HCT116 (cell line): ENCODE measurements around the gene KCNH2. TPM values are rescaled to one million over a fixed set of nuclear protein-coding genes. Genes with fewer than 3 reads are reported as not detected.

Experiments
- ATAC-seq: fragments of 200-7000 bp; cut with Tn5 transposase; 2 replicates; pipeline ENCODE4 v1.9.1; 2020; ENCODE audit warnings: mild to moderate bottlenecking, moderate library complexity
- BruUV-seq: library from RNA; stranded (reverse); fragments of 400-500 nt; replicated peaks from 2 replicates; lab custom pipeline; 2021; lab: Mats Ljungman, UMichigan
- CTCF ChIA-PET: fragments of 300-600 bp; sonication (Branson Sonifier 250); formaldehyde crosslinking; loops from one replicate; lab custom pipeline; 2021; ENCODE audit warnings: antibody characterized with exemption; lab: Charles Lee
- POLR2A ChIA-PET: fragments of 300-600, 350-600 bp; sonication (Branson Sonifier 250); formaldehyde crosslinking; loops from one replicate; lab custom pipeline; 2021; ENCODE audit warnings: antibody characterized with exemption; lab: Charles Lee
- RAD21 ChIA-PET, 2 experiments: fragments of 300-600 bp; sonication (Branson Sonifier 250); formaldehyde crosslinking; loops; one replicate each; lab custom pipeline; 2023; ENCODE audit warnings: low total read pairs in 2 of 2; ENCODE audit not compliant: uncharacterized antibody in 2 of 2, unreplicated experiment in 2 of 2, low non-redundant PET in 1 of 2; lab: Charles Lee
- DNase-seq: peaks from one replicate; pipeline ENCODE4 v3.0.0-alpha.2; 2010; ENCODE audit warnings: low read depth, low spot score
- H2AFZ ChIP-seq: fragments of 200-600 bp; shearing (Covaris generic), sonication (generic); 2 replicates; pipeline ENCODE4 v1.6.1; 2017; ENCODE audit warnings: low read depth, mixed run types, mixed read lengths, antibody characterized with exemption, low read length; ENCODE audit not compliant: poor library complexity, severe bottlenecking
- H3K27ac ChIP-seq: 2 replicates; pipeline ENCODE4 v1.5.1; 2012; ENCODE audit warnings: low read depth, low read length
- H3K27me3 ChIP-seq: fragments of 200-600 bp; sonication (generic); 2 replicates; pipeline ENCODE4 v1.6.1; 2016; ENCODE audit warnings: mixed run types, low read length, mixed read lengths; ENCODE audit not compliant: insufficient read depth
- H3K36me3 ChIP-seq, 2 experiments: fragments of 200-500 bp in 1 of 2; fragments of 200-600 bp in 1 of 2; sonication (Bioruptor generic) in 1 of 2; sonication (generic) in 1 of 2; 2 replicates each; pipeline versions ENCODE4 v1.5.1 to v1.6.1; 2014 to 2016; ENCODE audit warnings: low read length in 2 of 2, inconsistent platforms in 1 of 2, mixed read lengths in 1 of 2, mixed run types in 1 of 2; ENCODE audit not compliant: insufficient read depth in 2 of 2, control insufficient read depth in 1 of 2
- H3K4me1 ChIP-seq, 2 experiments: fragments of 200-600 bp in 1 of 2; sonication (generic) in 1 of 2; 2 replicates each; pipeline versions ENCODE4 v1.5.1 to v1.6.1; 2012 to 2017; ENCODE audit warnings: low read length in 2 of 2, inconsistent platforms in 1 of 2, mild to moderate bottlenecking in 1 of 2, mixed read lengths in 1 of 2, mixed run types in 1 of 2, moderate library complexity in 1 of 2; ENCODE audit not compliant: insufficient read depth in 2 of 2, control insufficient read depth in 1 of 2
- H3K4me2 ChIP-seq: fragments of 200-600 bp; sonication (generic); 2 replicates; pipeline ENCODE4 v1.6.1; 2017; ENCODE audit warnings: mixed run types, low read length, mixed read lengths
- H3K4me3 ChIP-seq, 2 experiments: fragments of 200-600 bp in 1 of 2; sonication (generic) in 1 of 2; replicated peaks in 1 of 2; 2 replicates each; pipeline ENCODE4 v1.5.1; 2011 to 2016; ENCODE audit warnings: low read length in 2 of 2, control low read depth in 1 of 2, low read depth in 1 of 2, mild to moderate bottlenecking in 1 of 2, mixed read lengths in 1 of 2, mixed run types in 1 of 2
- H3K79me2 ChIP-seq: fragments of 200-600 bp; sonication (generic); 2 replicates; pipeline ENCODE4 v1.6.1; 2017; ENCODE audit warnings: mild to moderate bottlenecking, mixed run types, low read length, moderate library complexity, mixed read lengths; ENCODE audit not compliant: insufficient read depth
- H3K9ac ChIP-seq: fragments of 200-600 bp; sonication (generic); 2 replicates; pipeline ENCODE4 v1.6.1; 2016; ENCODE audit warnings: low read length, mixed read lengths
- H3K9me2 ChIP-seq: fragments of 200-600 bp; sonication (generic), shearing (Covaris generic); 2 replicates; pipeline ENCODE4 v1.6.1; 2017; ENCODE audit warnings: mixed run types, mild to moderate bottlenecking, moderate library complexity; ENCODE audit not compliant: insufficient read depth
- H3K9me3 ChIP-seq, 2 experiments: fragments of 200-500 bp in 1 of 2; fragments of 200-600 bp in 1 of 2; sonication (Bioruptor generic) in 1 of 2; sonication (generic) in 1 of 2; 2 replicates each; pipeline ENCODE4 v1.6.1; 2014 to 2017; ENCODE audit warnings: low read length in 2 of 2, mixed read lengths in 2 of 2, inconsistent platforms in 1 of 2, low read depth in 1 of 2, mild to moderate bottlenecking in 1 of 2, mixed run types in 1 of 2, moderate library complexity in 1 of 2; ENCODE audit not compliant: control insufficient read depth in 1 of 2, insufficient read depth in 1 of 2
- H4K20me1 ChIP-seq: fragments of 200-600 bp; sonication (generic), shearing (Covaris generic); 2 replicates; pipeline ENCODE4 v1.6.1; 2017; ENCODE audit warnings: mixed run types, mild to moderate bottlenecking, moderate library complexity; ENCODE audit not compliant: insufficient read depth
- POLR2AphosphoS5 ChIP-seq: IDR thresholded peaks from 2 replicates; pipeline ENCODE4 v1.6.1; 2011; ENCODE audit warnings: mild to moderate bottlenecking, low read depth, low read length, moderate library complexity
- RAD21 ChIP-seq: IDR thresholded peaks from 2 replicates; pipeline ENCODE4 v1.6.1; 2012; ENCODE audit warnings: low read depth, mild to moderate bottlenecking
- TCF7L2 ChIP-seq: IDR thresholded peaks from 2 replicates; pipeline ENCODE4 v1.7.0; 2011; ENCODE audit warnings: borderline replicate concordance, inconsistent platforms; ENCODE audit not compliant: insufficient read depth, insufficient read length; ENCODE audit errors: extremely low read depth
- YY1 ChIP-seq: IDR thresholded peaks from 2 replicates; pipeline ENCODE4 v1.6.1; 2011; ENCODE audit warnings: low read length, low read depth, moderate library complexity, mild to moderate bottlenecking; ENCODE audit not compliant: insufficient replicate concordance; ENCODE audit errors: extremely low read depth
- intact Hi-C: fragments of 100-400 bp; cut with micrococcal nuclease; formaldehyde crosslinking; loops from 2 replicates; pipeline ENCODE4 v1.10.0; 2022
- total RNA-seq: library from RNA; stranded (reverse); gene quantifications from one replicate; pipeline ENCODE4 v1.2.1, GENCODE V29; 2021; ENCODE audit not compliant: unreplicated experiment
- TF ChIP-seq, protein P1 (sequence below): IDR thresholded peaks from 2 replicates; pipeline ENCODE4 v1.6.1; 2012
- TF ChIP-seq, protein P2 (sequence below): IDR thresholded peaks from 2 replicates; pipeline ENCODE4 v1.6.1; 2012

The KCNH2 gene
- total RNA-seq, 1 experiment from 2014 or later = 9.7 TPM

DNA sequence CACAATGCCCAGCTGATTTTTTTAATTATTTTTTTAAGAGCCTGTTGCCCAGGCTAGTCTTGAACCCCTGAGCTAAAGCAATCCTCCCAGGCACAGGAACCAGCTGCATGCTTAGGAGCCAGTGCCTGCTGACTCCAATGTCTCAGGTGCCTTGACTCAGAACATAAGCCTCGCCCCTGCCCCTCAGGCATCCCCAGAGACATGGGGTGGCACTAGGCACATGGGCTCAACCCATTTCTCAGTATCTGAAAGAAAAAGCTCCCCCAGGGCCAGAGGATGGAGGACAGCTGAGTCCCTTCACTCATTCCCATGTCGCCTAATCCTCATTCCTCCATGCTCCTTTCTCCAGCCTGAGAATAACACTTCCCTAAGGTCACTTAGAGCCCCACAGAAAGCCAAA lies 39.1 kb downstream of the KCNH2 start:
- POLR2A ChIA-PET = no interaction called here
- ATAC-seq (no peak), DNase-seq (no peak)
- Histone ChIP-seq H3K9me3 (no peaks in the 10 kb centered on the region), H3K4me2 (no peak overlapping the region), H3K27ac (no peak overlapping the region), H3K4me3 (no peak overlapping the region), H3K79me2 (no peaks in the 10 kb centered on the region), H2AFZ (no peak overlapping the region), H3K36me3 (no peaks in the 10 kb centered on the region), H3K27me3 (no peaks in the 10 kb centered on the region), H4K20me1 (no peaks in the 10 kb centered on the region), H3K9ac (no peak overlapping the region), H3K9me2 (no peaks in the 10 kb centered on the region), H3K4me1 (peaks cover 3 to 7% of the 10 kb centered on the region in 2 experiments; a peak in 1 of 4 replicates)
- BruUV-seq = no TSS peak
- intact Hi-C loops = no loop called here
- TF ChIP-seq, protein P1, sequence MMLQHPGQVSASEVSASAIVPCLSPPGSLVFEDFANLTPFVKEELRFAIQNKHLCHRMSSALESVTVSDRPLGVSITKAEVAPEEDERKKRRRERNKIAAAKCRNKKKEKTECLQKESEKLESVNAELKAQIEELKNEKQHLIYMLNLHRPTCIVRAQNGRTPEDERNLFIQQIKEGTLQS = no peak
- CTCF ChIA-PET = no interaction called here
- RAD21 ChIA-PET = no interaction called here

DNA sequence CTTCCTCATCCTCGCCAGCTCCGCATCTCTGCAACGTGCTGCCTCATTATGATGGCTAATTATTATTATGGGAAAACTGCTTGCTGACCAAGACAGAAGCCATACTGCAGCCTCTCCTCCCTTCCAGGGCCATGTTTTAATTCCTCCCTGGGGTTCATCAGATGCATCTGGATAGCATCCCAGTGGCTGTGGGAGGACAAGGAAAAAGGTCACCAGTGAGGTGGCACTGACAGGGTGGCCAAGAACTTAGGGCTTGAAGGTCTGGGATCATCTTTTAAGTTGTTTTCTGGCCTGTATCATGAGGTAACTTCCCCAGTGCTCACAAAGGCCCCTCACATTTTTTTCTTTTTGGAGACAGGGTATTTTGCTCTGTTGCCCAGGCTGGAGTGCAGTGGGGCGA lies 39.6 kb downstream of the KCNH2 start:
- Histone ChIP-seq H3K9me2 (no peaks in the 10 kb centered on the region), H2AFZ (no peak overlapping the region), H3K4me1 (peaks cover 3 to 5% of the 10 kb centered on the region in 2 experiments; a peak in 1 of 4 replicates), H3K9me3 (no peaks in the 10 kb centered on the region), H3K4me2 (no peak overlapping the region), H3K36me3 (no peaks in the 10 kb centered on the region), H3K27me3 (no peaks in the 10 kb centered on the region), H3K27ac (no peak overlapping the region), H4K20me1 (no peaks in the 10 kb centered on the region), H3K79me2 (no peaks in the 10 kb centered on the region), H3K4me3 (no peak overlapping the region), H3K9ac (no peak overlapping the region)
- intact Hi-C loops = no loop called here
- no peak for DNase-seq
- TF ChIP-seq POLR2AphosphoS5 (no peak), TCF7L2 (no peak), YY1 (no peak), RAD21 (no peak)
- TF ChIP-seq, protein P2, sequence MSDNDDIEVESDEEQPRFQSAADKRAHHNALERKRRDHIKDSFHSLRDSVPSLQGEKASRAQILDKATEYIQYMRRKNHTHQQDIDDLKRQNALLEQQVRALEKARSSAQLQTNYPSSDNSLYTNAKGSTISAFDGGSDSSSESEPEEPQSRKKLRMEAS = no peak
- ChIA-PET CTCF (no interaction called here), POLR2A (no interaction called here), RAD21 (no interaction called here)
- BruUV-seq = no TSS peak
- ATAC-seq = no peak
